ENCODE data around the gene TTC17.

DNA sequence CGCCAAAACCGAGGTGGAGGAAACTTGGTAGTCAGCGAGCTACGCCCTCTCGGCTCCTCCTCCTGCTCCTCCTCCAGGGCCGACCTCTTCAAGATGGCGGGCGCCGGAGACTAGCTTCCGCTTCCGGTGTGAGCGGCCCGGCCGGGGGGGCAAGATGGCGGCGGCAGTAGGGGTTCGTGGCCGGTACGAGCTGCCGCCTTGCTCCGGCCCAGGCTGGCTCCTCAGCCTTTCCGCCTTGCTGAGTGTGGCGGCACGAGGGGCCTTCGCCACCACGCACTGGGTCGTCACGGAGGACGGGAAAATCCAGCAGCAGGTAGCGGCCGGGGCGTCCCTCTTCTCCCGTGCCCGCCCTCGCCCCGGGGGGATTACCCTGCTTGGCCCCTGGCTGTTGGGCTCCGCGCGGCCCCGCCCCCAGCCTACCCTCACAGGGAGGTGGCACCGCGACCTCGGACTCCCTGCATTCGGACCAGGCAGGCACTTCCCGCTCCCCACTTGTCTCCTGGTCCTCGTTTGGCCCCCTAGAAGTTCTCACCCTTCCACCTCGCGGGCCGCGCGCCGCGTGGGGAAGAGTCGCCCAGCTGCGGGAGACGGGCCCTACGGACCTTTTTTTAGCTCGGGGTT lies at the start of gene TTC17:
- TF ChIP-seq RAD21 (IDR thresholded peaks at IDR 0.05; ENCODE audit: low read length) = 0 out of 2 replicates have a peak, but pooled peaks have one; percentile 2
- TF ChIP-seq, protein P1, sequence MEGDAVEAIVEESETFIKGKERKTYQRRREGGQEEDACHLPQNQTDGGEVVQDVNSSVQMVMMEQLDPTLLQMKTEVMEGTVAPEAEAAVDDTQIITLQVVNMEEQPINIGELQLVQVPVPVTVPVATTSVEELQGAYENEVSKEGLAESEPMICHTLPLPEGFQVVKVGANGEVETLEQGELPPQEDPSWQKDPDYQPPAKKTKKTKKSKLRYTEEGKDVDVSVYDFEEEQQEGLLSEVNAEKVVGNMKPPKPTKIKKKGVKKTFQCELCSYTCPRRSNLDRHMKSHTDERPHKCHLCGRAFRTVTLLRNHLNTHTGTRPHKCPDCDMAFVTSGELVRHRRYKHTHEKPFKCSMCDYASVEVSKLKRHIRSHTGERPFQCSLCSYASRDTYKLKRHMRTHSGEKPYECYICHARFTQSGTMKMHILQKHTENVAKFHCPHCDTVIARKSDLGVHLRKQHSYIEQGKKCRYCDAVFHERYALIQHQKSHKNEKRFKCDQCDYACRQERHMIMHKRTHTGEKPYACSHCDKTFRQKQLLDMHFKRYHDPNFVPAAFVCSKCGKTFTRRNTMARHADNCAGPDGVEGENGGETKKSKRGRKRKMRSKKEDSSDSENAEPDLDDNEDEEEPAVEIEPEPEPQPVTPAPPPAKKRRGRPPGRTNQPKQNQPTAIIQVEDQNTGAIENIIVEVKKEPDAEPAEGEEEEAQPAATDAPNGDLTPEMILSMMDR (conservative IDR thresholded peaks at IDR 0.05; ENCODE audit: low read depth, low read length) = no peak
- no peak for TF ChIP-seq RCOR1 (IDR thresholded peaks at IDR 0.05; ENCODE audit: insufficient replicate concordance, low read length)
- TF ChIP-seq POLR2A (IDR thresholded peaks at IDR 0.05; ENCODE audit: low read depth, low read length) = peak; percentile 97
- peak; percentile 91 for TF ChIP-seq MAZ (IDR thresholded peaks at IDR 0.05; ENCODE audit: borderline replicate concordance, low read depth, low read length)
- TF ChIP-seq FOS (IDR thresholded peaks at IDR 0.05; ENCODE audit: low read depth, low read length) = no peak
- no peak for TF ChIP-seq MAFK (IDR thresholded peaks at IDR 0.05; ENCODE audit: low read depth, low read length)
- TF ChIP-seq RFX5 (IDR thresholded peaks at IDR 0.05; ENCODE audit: low read depth, low read length) = no peak
